Measurements from ENCODE around the gene STRN4.

The STRN4 gene

DNA sequence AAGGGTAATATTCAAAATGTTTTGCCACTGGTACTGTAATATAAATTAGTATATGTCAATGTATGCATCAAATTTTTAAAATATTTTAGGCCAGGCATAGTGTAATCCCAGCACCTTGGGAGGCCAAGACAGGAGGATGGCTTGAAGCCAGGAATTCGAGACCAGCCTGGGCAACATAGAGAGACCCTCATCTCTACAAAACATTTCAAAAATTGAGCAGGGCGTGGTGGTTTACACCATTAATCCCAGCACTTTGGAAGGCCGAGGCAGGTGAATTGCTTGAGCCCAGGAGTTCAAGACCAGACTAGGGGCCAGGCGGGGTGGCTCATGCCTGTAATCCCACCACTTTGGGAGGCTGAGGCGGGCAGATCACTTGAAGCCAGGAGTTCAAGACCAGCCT, 14.1 kb upstream of the STRN4 start:
- no peaks in the 10 kb centered on the region for H3K27me3 Mint-ChIP-seq (ENCODE audit: low read depth)
- H3K4me1 Mint-ChIP-seq (ENCODE audit: low read depth): peaks cover 3% of the 10 kb centered on the region
- no peaks in the 10 kb centered on the region for H3K9me3 Mint-ChIP-seq
- no peak for DNase-seq (ENCODE audit: low spot score)
- no peak overlapping the region for H3K4me3 Mint-ChIP-seq
- no peaks in the 10 kb centered on the region for H3K36me3 Mint-ChIP-seq (ENCODE audit: low read depth)
- no peak overlapping the region for H3K27ac Mint-ChIP-seq

DNA sequence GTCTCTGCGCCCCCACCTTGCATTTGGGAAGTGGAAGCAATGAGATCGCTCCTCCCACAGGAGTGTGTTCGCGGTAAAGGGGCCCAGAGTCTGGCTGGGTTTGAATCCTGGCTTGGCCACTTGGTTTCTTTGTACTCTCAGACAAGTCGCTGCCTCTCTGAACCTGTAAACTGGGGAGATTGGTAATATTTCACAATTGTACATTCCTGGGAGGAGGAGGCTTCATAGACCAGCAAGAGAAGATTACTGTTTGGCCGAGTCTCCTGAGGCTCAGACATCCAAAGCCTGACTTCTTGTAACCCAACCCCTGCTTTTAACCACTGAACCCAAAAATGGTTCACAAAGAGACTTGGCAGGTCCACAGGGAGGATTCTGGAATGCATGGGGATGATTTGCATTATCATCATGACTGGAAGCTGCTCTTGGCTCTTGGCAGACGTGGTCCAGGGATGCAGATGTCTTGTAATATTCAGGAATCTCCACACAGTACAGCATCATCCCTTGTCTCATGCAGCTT, 13.6 kb upstream of the STRN4 start:
- no peaks in the 10 kb centered on the region for H3K9me3 Mint-ChIP-seq
- no peak for DNase-seq (ENCODE audit: low spot score)

DNA sequence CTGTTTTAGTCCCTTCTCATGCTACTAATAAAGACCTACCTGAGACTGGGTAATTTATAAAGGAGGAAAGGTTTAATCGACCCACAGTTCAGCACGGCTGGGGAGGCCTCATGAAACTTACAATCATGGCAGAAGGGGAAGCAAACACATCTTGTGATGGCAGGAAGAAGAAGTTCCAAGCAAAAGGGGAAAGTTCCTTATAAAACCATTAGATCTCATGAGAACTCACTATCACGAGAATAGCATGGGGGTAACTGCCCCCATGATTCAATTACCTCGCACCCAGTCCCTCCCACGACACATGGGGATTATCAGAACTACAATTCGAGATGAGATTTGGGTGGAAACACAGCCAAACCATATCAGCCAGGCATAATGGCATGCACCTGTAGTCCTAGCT, 13.0 kb upstream of the STRN4 start:
- Mint-ChIP-seq H3K27me3 (ENCODE audit: low read depth) (no peaks in the 10 kb centered on the region), H3K36me3 (ENCODE audit: low read depth) (no peaks in the 10 kb centered on the region), H3K4me1 (ENCODE audit: low read depth) (peaks cover 3% of the 10 kb centered on the region), H3K4me3 (no peak overlapping the region), H3K27ac (no peak overlapping the region), H3K9me3 (no peaks in the 10 kb centered on the region)
- DNase-seq (ENCODE audit: low spot score): no peak

More for the DNA sequence above, 13.6 kb upstream of the STRN4 start:
- Mint-ChIP-seq H3K4me1 (ENCODE audit: low read depth) (peaks cover 3% of the 10 kb centered on the region), H3K36me3 (ENCODE audit: low read depth) (no peaks in the 10 kb centered on the region), H3K27me3 (ENCODE audit: low read depth) (no peaks in the 10 kb centered on the region), H3K4me3 (no peak overlapping the region), H3K27ac (no peak overlapping the region)

DNA sequence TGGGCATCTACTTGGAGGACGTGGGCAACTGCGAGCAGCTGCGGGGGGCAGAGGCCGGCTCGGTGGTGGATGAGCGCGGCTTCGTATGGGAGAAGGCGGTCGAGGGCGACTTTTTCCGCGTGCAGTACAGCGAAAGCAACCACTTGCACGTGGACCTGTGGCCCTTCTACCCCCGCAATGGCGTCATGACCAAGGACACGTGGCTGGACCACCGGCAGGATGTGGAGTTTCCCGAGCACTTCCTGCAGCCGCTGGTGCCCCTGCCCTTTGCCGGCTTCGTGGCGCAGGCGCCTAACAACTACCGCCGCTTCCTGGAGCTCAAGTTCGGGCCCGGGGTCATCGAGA, 10.3 kb upstream of the STRN4 start:
- H3K4me3 Mint-ChIP-seq: no peak overlapping the region
- no peak overlapping the region for H3K27ac Mint-ChIP-seq
- no peak for DNase-seq (ENCODE audit: low spot score)
- H3K27me3 Mint-ChIP-seq (ENCODE audit: low read depth): no peaks in the 10 kb centered on the region
- H3K4me1 Mint-ChIP-seq (ENCODE audit: low read depth): peaks cover 9% of the 10 kb centered on the region
- peaks cover 3% of the 10 kb centered on the region for H3K36me3 Mint-ChIP-seq (ENCODE audit: low read depth)
- no peaks in the 10 kb centered on the region for H3K9me3 Mint-ChIP-seq

DNA sequence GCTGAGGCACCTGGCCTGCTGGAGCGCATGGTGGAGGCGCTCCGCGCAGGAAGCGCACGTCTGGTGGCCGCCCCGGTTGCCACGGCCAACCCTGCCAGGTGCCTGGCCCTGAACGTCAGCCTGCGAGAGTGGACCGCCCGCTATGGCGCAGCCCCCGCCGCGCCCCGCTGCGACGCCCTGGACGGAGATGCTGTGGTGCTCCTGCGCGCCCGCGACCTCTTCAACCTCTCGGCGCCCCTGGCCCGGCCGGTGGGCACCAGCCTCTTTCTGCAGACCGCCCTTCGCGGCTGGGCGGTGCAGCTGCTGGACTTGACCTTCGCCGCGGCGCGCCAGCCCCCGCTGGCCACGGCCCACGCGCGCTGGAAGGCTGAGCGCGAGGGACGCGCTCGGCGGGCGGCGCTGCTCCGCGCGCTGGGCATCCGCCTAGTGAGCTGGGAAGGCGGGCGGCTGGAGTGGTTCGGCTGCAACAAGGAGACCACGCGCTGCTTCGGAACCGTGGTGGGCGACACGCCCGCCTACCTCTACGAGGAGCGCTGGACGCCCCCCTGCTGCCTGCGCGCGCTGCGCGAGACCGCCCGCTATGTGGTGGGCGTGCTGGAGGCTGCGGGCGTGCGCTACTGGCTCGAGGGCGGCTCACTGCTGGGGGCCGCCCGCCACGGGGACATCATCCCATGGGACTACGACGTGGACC, 9.7 kb upstream of the STRN4 start:
- no peak for DNase-seq (ENCODE audit: low spot score)
- Mint-ChIP-seq H3K9me3 (no peaks in the 10 kb centered on the region), H3K4me3 (no peak overlapping the region), H3K27me3 (ENCODE audit: low read depth) (no peaks in the 10 kb centered on the region), H3K4me1 (ENCODE audit: low read depth) (peaks cover 9% of the 10 kb centered on the region), H3K27ac (no peak overlapping the region), H3K36me3 (ENCODE audit: low read depth) (peaks cover 3% of the 10 kb centered on the region)

DNA sequence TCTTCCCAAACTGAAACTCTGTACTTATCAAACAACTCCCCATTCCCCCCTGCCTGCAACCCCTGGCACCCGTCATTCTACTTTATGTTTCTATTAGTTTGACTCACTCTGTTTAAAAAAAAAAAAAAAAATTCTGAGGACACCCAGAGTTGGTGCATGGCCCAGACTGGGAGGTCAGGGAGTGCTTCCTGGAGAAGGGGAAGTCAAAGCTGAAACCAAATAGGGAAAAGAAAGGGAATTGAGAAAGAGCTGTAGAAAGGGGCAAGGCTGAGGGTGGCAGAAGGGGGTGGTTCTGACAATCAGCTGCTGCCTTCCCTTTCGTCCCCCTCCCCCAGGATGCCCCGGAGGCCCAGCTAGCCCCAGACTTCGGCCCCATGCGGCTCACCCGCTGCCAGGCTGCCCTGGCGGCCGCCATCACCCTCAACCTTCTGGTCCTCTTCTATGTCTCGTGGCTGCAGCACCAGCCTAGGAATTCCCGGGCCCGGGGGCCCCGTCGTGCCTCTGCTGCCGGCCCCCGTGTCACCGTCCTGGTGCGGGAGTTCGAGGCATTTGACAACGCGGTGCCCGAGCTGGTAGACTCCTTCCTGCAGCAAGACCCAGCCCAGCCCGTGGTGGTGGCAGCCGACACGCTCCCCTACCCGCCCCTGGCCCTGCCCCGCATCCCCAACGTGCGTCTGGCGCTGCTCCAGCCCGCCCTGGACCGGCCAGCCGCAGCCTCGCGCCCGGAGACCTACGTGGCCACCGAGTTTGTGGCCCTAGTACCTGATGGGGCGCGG, 9.0 kb upstream of the STRN4 start:
- Mint-ChIP-seq H3K9me3 (no peaks in the 10 kb centered on the region), H3K27ac (no peak overlapping the region), H3K4me3 (no peak overlapping the region), H3K27me3 (ENCODE audit: low read depth) (no peaks in the 10 kb centered on the region), H3K36me3 (ENCODE audit: low read depth) (peaks cover 6% of the 10 kb centered on the region), H3K4me1 (ENCODE audit: low read depth) (peaks cover 9% of the 10 kb centered on the region)
- DNase-seq (ENCODE audit: low spot score): no peak

DNA sequence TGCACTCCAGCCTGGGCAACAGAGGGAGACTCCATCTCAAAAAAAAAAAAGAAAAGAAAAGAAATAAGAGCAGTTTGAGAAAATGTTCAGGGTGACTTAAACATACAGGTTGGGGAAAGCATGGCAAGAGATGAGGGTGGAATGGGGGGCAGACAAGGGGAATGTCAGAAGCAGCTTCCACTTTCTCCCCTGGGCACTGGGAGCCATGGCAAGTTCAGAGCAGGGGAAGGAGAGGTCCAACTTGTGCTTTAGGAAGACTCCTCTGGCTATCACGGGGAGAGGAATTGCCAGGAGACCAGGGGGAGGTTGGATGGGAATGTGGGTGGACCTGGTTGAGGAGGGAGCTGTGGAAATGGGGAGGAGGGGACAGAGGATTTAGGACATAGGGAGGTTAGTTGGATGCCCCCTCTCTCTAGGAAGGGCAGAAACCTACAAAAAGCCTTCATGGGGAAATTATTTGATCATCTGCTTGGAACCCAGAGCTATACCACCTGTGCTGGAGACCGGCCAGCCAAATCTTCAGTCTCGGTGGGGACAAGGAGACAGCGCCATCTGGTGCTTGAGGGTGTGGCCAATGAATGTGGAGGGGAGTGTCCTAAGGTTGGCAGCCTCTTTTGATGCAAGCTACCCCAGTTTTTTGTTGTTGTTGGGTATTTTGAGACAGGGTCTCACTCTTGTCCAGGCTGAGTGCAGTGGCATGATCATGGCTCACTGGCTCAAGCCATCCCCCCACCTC, 7.3 kb upstream of the STRN4 start:
- no peak overlapping the region for H3K27ac Mint-ChIP-seq
- H3K4me3 Mint-ChIP-seq: no peak overlapping the region

DNA sequence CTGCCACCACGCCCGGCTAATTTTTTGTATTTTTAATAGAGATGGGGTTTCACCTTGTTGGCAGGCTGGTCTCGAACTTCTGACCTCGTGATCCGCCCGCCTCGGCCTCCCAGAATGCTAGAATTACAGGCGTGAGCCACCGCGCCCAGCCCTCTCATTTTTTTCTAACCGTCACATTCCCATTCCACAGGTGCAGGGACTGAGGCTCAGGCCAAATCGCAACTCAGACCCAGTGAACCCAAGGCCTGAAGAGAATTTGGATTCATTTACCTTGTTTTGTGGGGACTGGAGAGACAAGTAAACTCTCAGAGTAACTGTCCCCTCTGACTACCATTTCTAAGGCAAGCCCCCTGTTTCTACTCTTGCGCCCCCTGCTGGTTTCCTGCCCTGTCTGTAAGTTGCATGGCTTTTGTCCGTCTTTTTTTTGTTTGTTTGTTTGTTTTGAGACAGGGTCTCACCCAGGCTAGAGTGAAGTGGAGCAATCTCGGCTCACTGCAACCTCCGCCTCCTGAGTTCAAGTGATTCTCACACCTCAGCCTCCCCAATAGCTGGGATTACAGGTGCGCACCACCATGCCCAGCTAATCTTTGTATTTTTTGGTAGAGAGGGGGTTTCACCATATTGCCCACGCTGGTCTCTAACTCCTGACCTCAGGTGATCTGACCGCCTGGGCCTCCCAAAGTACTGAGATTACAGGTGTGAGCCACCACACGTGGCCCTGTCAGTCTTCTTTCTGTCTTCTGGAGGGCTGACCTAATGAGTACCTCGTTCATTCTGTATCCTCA, 2.3 kb upstream of the STRN4 start:
- peak overlapping the region; percentile 49 for H3K27ac Mint-ChIP-seq
- peak; percentile 49 for DNase-seq (ENCODE audit: low spot score)
- peaks cover 26% of the 10 kb centered on the region for H3K4me1 Mint-ChIP-seq (ENCODE audit: low read depth)
- H3K27me3 Mint-ChIP-seq (ENCODE audit: low read depth): no peaks in the 10 kb centered on the region
- H3K4me3 Mint-ChIP-seq: peak overlapping the region; percentile 56
- peaks cover 16% of the 10 kb centered on the region for H3K36me3 Mint-ChIP-seq (ENCODE audit: low read depth)
- H3K9me3 Mint-ChIP-seq: no peaks in the 10 kb centered on the region

More for the DNA sequence above, 7.3 kb upstream of the STRN4 start:
- H3K27me3 Mint-ChIP-seq (ENCODE audit: low read depth): no peaks in the 10 kb centered on the region
- peaks cover 9% of the 10 kb centered on the region for H3K4me1 Mint-ChIP-seq (ENCODE audit: low read depth)
- H3K9me3 Mint-ChIP-seq: no peaks in the 10 kb centered on the region
- peaks cover 8% of the 10 kb centered on the region for H3K36me3 Mint-ChIP-seq (ENCODE audit: low read depth)
- peak; percentile 51 for DNase-seq (ENCODE audit: low spot score)

DNA sequence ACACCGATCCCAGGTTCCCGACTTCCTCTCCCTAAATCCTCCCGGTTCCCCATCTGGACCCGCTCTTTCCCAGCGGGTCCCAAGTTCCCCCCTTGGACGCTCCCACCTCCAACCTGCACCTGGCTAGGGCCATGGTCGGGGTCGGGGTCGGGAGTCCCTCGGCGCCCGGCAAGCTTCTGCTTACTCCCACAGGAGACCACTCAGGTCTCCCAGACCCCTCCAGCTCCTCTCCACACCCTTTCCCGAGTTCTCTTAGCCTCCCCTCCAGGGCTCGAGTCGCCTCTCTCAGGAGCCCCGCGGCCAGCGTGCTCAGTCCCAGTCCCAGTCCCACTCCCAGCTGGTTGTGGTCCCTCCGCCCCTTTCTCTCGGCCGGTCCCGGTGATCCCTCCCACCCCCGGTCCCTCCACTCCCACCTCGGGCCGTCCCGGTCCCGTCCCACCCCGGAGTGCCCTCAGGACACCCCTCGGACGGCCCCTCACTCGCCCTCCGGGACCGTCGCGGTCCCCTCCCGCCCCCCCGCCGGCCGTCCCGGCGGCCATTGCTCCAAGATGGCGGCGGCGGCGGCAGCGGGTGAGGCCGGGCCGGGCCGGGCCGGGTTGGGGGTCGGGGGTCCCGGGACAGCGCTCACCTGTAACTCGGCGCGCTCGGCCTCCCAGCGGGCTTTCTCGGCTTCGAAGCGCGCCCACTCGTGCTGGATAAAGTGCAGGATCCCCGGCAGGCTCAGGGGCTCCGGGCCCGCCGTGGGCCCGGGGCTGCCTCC, 549 bp downstream of the STRN4 start, which contains the start of gene FKRP:
FKRP (plus strand) TSS at position 537 of the 760 bp plus-strand sequence. CDS start 9,394 bp downstream, outside the sequence.
- Mint-ChIP-seq H3K4me3 (peak within 1 kb of the TSS; percentile 92), H3K27me3 (ENCODE audit: low read depth) (no peaks in the 10 kb centered on the region), H3K36me3 (ENCODE audit: low read depth) (peaks cover 16% of the 10 kb centered on the region), H3K9me3 (no peaks in the 10 kb centered on the region), H3K27ac (peak within 1 kb of the TSS; percentile 87), H3K4me1 (ENCODE audit: low read depth) (peaks cover 39% of the 10 kb centered on the region)
- peak; percentile 26 for DNase-seq (ENCODE audit: low spot score)

DNA sequence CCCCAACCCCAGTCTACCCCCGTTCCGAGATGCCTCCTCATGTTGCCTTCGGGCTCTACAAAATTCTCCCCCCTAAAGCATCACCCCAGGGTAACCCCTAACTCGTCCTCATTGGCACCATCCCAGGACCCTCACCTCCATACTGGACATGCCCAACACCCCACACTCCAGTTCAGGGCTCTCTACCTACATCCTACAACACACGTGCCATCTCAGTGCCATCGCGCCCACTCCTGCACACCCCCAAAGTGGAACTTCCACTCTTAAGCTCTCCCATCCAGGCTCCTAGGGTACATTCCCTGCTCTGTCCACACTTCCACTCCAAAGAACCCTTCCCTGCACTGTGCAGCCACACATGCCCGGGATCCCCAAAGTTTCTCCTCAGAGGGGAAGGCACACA, 1.2 kb downstream of the STRN4 start:
- H3K9me3 Mint-ChIP-seq: no peaks in the 10 kb centered on the region
- H3K27ac Mint-ChIP-seq: peak overlapping the region; percentile 87

DNA sequence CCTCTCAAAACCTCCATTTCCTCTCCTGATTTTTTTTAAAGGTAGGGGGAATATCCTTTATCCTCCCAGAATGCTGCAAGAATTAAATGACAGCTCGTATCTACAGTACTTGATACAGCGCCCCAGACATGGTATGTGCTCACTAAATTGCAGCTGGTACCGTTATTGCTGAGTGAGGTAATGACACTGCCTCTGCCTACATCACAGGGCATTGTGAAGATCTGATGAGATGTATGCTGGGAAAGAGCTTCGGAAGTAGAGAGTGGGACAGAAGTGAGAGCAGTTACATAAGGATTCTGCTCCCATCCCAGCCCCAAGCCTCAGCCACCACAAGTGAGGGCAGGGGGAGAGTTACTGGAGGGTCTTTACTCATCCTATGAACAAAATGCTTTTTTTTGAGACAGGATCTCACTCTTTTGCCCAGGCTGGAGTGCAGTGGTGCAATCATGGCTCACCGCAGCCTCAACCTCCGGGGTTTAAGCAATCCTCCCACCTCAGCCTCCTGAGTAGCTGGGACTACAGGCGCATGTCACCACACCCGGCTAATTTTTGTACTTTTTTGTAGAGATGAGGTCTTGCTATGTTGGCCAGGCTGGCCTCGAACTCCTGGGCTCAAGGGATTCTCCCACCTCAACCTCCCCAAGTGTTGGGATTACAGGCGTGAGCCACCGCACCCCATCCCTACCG, 2.1 kb downstream of the STRN4 start:
- peaks cover 19% of the 10 kb centered on the region for H3K36me3 Mint-ChIP-seq (ENCODE audit: low read depth)
- H3K27me3 Mint-ChIP-seq (ENCODE audit: low read depth): no peaks in the 10 kb centered on the region
- peaks cover 40% of the 10 kb centered on the region for H3K4me1 Mint-ChIP-seq (ENCODE audit: low read depth)
- peak overlapping the region; percentile 92 for H3K4me3 Mint-ChIP-seq
- no peak for DNase-seq (ENCODE audit: low spot score)
- H3K27ac Mint-ChIP-seq: peak overlapping the region; percentile 52
- H3K9me3 Mint-ChIP-seq: no peaks in the 10 kb centered on the region

More for the DNA sequence above, 1.2 kb downstream of the STRN4 start:
- H3K27me3 Mint-ChIP-seq (ENCODE audit: low read depth): no peaks in the 10 kb centered on the region
- H3K4me1 Mint-ChIP-seq (ENCODE audit: low read depth): peaks cover 40% of the 10 kb centered on the region
- peak overlapping the region; percentile 92 for H3K4me3 Mint-ChIP-seq
- no peak for DNase-seq (ENCODE audit: low spot score)
- peaks cover 15% of the 10 kb centered on the region for H3K36me3 Mint-ChIP-seq (ENCODE audit: low read depth)

DNA sequence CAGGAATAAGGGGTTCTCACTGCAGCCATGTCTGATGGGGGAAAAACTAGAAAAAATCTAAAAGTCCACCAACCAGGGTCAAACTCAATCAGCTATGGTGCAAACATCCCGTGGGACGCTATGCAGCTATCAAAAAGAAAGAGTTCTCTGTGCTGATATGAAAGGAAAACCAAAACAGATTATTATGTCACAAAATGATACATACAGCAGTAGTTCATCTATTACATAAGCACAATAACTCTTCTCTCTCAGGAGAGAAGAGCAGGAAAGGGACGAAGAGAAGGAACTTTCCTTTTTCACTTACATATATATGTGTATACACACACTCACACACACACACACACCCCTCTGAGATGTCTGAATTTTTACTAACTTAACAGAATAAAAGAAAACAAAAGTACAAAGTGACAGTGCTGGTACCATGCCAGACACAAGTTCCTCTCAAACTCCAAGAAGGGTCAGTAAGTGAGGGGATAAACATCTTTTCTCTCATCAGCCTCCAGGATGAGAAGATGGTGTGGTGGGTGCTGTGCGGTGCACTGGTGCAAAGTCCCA, 3.2 kb downstream of the STRN4 start:
- Mint-ChIP-seq H3K27me3 (ENCODE audit: low read depth) (no peaks in the 10 kb centered on the region), H3K4me1 (ENCODE audit: low read depth) (peaks cover 39% of the 10 kb centered on the region), H3K4me3 (peak overlapping the region; percentile 38), H3K9me3 (no peaks in the 10 kb centered on the region), H3K27ac (peak overlapping the region; percentile 45), H3K36me3 (ENCODE audit: low read depth) (peaks cover 21% of the 10 kb centered on the region)
- DNase-seq (ENCODE audit: low spot score): no peak

Data from T-helper 2 cell treated with Interferon-gamma antibody and Interleukin-4, amounts not matched to agents 5 μg/mL and 100 μg/mL, for 36 hours (primary cell).